ENCODE results near the gene EPAS1.

DNA sequence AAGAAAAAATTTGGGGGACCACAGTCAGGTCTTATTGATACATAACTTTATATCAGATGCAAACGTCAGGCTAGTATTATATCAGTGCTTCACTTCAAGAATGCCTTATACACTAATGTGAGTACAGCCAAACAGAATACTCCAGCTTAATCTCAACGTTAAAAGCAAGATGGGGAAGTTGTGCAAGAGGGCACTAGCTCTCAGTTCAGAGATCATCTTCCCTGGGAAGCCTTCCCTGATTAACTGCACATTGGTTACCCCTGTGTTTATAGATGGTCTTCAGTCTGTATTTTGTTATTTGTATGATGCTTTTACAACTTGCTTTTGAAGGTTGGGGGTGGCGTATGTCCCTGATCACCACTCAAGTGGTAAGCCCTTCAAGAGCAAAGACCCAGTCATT lies 11.4 kb downstream of the EPAS1 start:
- TF ChIP-seq EZH2phosphoT487 (IDR thresholded peaks at IDR 0.05), result no peak
- TF ChIP-seq, protein P1, sequence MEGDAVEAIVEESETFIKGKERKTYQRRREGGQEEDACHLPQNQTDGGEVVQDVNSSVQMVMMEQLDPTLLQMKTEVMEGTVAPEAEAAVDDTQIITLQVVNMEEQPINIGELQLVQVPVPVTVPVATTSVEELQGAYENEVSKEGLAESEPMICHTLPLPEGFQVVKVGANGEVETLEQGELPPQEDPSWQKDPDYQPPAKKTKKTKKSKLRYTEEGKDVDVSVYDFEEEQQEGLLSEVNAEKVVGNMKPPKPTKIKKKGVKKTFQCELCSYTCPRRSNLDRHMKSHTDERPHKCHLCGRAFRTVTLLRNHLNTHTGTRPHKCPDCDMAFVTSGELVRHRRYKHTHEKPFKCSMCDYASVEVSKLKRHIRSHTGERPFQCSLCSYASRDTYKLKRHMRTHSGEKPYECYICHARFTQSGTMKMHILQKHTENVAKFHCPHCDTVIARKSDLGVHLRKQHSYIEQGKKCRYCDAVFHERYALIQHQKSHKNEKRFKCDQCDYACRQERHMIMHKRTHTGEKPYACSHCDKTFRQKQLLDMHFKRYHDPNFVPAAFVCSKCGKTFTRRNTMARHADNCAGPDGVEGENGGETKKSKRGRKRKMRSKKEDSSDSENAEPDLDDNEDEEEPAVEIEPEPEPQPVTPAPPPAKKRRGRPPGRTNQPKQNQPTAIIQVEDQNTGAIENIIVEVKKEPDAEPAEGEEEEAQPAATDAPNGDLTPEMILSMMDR (IDR thresholded peaks at IDR 0.05), result no peak
